ENCODE measurements around the gene CELF4.

DNA sequence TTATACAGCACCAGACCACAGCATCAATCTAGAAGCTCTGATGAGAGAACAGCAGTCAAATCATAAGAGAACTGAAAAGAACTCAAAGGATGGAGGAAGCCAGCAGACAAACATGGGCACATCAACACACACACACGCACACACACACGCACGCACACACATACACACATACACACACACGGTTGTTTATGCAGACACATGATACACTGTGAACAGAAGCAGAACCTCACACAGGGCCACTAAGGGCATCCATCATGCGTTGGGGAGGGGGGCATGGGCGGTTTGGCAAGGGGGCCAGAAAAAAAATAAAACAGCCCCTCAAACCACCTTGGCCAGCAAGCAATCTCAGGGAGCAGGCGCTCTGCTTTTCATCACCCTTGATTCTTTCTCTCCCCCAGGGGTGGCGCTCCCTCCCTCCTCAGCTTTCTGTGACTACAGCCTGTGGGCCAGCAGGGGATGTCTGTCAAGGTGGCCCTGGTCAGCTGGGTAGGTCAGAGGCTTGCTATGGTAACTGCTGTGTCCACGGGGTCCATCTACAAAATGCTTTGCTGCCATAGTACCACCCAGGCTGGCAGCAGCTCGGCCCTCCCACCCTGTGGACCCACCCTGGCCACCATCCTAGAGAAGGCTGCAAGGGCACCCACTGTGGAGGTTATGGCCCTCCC, 318.0 kb downstream of the CELF4 start:
- TF ChIP-seq EZH2 (IDR thresholded peaks at IDR 0.05; ENCODE audit: insufficient read depth, poor library complexity, severe bottlenecking): no peak
- no peak for TF ChIP-seq EZH2phosphoT487 (IDR thresholded peaks at IDR 0.05; ENCODE audit: insufficient read depth, low read depth)

Data from GM23248 (cell line).